Measurements from ENCODE around the gene ARHGAP22. TPM values are rescaled to one million over a fixed set of nuclear protein-coding genes. Genes with fewer than 3 reads are reported as not detected.

ARHGAP22 gene
- total and polyA plus RNA-seq, 8 donors, result 2.2 to 10.4 (median 2.8) TPM

GRCh38 chr10:48616436-48616835, 11.6 kb upstream of the ARHGAP22 start:
- Histone ChIP-seq H3K36me3 (no peaks in the 10 kb centered on the region), H3K4me3 (no peak overlapping the region), H3K9me3 (peaks cover 0 to 3% of the 10 kb centered on the region in 2 donors), H3K4me1 (peaks cover 0 to 3% of the 10 kb centered on the region in 2 donors), H3K27me3 (no peaks in the 10 kb centered on the region), H3K27ac (no peak overlapping the region)
- no peak for TF ChIP-seq CTCF (IDR thresholded peaks at IDR 0.05)
- DNase-seq (no peak), ATAC-seq (no peak)
- intact Hi-C loops (cut with DNase I), result no loop called here

- ATAC-seq, result no peak
- no peak overlapping the region for H3K27ac ChIP-seq
- no peak for DNase-seq
- H3K9me3 ChIP-seq, result peaks cover 0 to 3% of the 10 kb centered on the region in 2 donors
- H3K36me3 ChIP-seq, result no peaks in the 10 kb centered on the region
- no peak for TF ChIP-seq CTCF (IDR thresholded peaks at IDR 0.05)
- intact Hi-C loops (cut with DNase I), result no loop called here
- no peaks in the 10 kb centered on the region for H3K27me3 ChIP-seq
- peaks cover 0 to 3% of the 10 kb centered on the region in 2 donors for H3K4me1 ChIP-seq
- H3K4me3 ChIP-seq, result no peak overlapping the region
These were observed 9.9 kb upstream of the ARHGAP22 start for GRCh38 chr10:48614481-48615390.

GRCh38 chr10:48613016-48613415, 8.1 kb upstream of the ARHGAP22 start:
- H3K9me3 ChIP-seq, result peaks cover 0 to 3% of the 10 kb centered on the region in 2 donors
- H3K27me3 ChIP-seq, result no peaks in the 10 kb centered on the region
- no peak for ATAC-seq
- intact Hi-C loops (cut with DNase I), result no loop called here
- H3K27ac ChIP-seq, result no peak overlapping the region
- DNase-seq, result no peak
- H3K36me3 ChIP-seq, result no peaks in the 10 kb centered on the region
- TF ChIP-seq CTCF (IDR thresholded peaks at IDR 0.05), result no peak
- H3K4me3 ChIP-seq, result no peak overlapping the region
- H3K4me1 ChIP-seq, result peaks cover 0 to 6% of the 10 kb centered on the region in 2 donors

GRCh38 chr10:48612236-48612943, 7.5 kb upstream of the ARHGAP22 start:
- Histone ChIP-seq H3K9me3 (peaks cover 0 to 3% of the 10 kb centered on the region in 2 donors), H3K27ac (no peak overlapping the region), H3K36me3 (no peaks in the 10 kb centered on the region), H3K4me3 (no peak overlapping the region), H3K4me1 (peaks cover 0 to 12% of the 10 kb centered on the region in 2 donors), H3K27me3 (no peaks in the 10 kb centered on the region)
- DNase-seq, result no peak
- ATAC-seq, result no peak
- no peak for TF ChIP-seq CTCF (IDR thresholded peaks at IDR 0.05)
- intact Hi-C loops (cut with DNase I), result no loop called here

GRCh38 chr10:48611133-48611532, 6.3 kb upstream of the ARHGAP22 start:
- no peaks in the 10 kb centered on the region for H3K36me3 ChIP-seq
- no peak for TF ChIP-seq CTCF (IDR thresholded peaks at IDR 0.05)
- no peak for DNase-seq
- intact Hi-C loops (cut with DNase I), result no loop called here
- H3K27me3 ChIP-seq, result peaks cover 0 to under 1% of the 10 kb centered on the region in 2 donors
- peaks cover 0 to 3% of the 10 kb centered on the region in 2 donors for H3K9me3 ChIP-seq
- ATAC-seq, result no peak
- peaks cover 0 to 24% of the 10 kb centered on the region in 2 donors for H3K4me1 ChIP-seq
- no peak overlapping the region for H3K4me3 ChIP-seq
- no peak overlapping the region for H3K27ac ChIP-seq
